Panc1 (cell line): ENCODE results near the gene POLG2.

Experiments
- POLR2AphosphoS5 ChIP-seq: IDR thresholded peaks from 2 replicates; pipeline ENCODE4 v1.6.1; 2012; ENCODE audit warnings: mild to moderate bottlenecking, low read depth, low read length, moderate library complexity
- REST ChIP-seq, 2 experiments: IDR thresholded peaks; 2 replicates each; pipeline ENCODE4 v1.6.1; 2011 to 2012; ENCODE audit warnings: low read depth in 2 of 2, control low read depth in 1 of 2, low read length in 1 of 2, mild to moderate bottlenecking in 1 of 2, moderate library complexity in 1 of 2; ENCODE audit not compliant: insufficient read depth in 1 of 2
- SIN3A ChIP-seq: IDR thresholded peaks from 2 replicates; pipeline ENCODE4 v1.6.1; 2012; ENCODE audit warnings: low read depth, mild to moderate bottlenecking, low read length, moderate library complexity, borderline replicate concordance; ENCODE audit not compliant: insufficient read depth
- TF ChIP-seq, protein P1 (sequence below): fragments of 450-650 bp; IDR thresholded peaks from 2 replicates; pipeline ENCODE4 v1.5.1; 2017; ENCODE audit warnings: mild to moderate bottlenecking

GRCh38 chr17:64460955-64461354, 35.9 kb downstream of the POLG2 start:
- TF ChIP-seq, protein P1, sequence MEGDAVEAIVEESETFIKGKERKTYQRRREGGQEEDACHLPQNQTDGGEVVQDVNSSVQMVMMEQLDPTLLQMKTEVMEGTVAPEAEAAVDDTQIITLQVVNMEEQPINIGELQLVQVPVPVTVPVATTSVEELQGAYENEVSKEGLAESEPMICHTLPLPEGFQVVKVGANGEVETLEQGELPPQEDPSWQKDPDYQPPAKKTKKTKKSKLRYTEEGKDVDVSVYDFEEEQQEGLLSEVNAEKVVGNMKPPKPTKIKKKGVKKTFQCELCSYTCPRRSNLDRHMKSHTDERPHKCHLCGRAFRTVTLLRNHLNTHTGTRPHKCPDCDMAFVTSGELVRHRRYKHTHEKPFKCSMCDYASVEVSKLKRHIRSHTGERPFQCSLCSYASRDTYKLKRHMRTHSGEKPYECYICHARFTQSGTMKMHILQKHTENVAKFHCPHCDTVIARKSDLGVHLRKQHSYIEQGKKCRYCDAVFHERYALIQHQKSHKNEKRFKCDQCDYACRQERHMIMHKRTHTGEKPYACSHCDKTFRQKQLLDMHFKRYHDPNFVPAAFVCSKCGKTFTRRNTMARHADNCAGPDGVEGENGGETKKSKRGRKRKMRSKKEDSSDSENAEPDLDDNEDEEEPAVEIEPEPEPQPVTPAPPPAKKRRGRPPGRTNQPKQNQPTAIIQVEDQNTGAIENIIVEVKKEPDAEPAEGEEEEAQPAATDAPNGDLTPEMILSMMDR, result no peak
- TF ChIP-seq POLR2AphosphoS5 (no peak), REST (IDR thresholded peaks at IDR 0.05; ENCODE audit: insufficient read depth in 1 of 2, low read depth in 2 of 2, low read length in 1 of 2) (no peak), SIN3A (no peak)
